GM12878 (cell line): ENCODE measurements around the gene HLTF. TPM values are rescaled to one million over a fixed set of nuclear protein-coding genes. Genes with fewer than 3 reads are reported as not detected.

Experiments used
- ATAC-seq: fragments of 200-7000 bp; cut with Tn5 transposase; 3 replicates; pipeline ENCODE4 v1.9.1; 2020; ENCODE audit warnings: mild to moderate bottlenecking, moderate library complexity
- BruUV-seq: library from RNA; stranded (reverse); fragments of 400-500 nt; replicated peaks from 2 replicates; lab custom pipeline; 2021; lab: Mats Ljungman, UMichigan
- CTCF ChIA-PET: fragments of 300-600 bp; sonication (Branson Sonifier 250); formaldehyde crosslinking; extraction: SDS; loops from one replicate; lab custom pipeline; 2021; ENCODE audit warnings: inconsistent platforms; lab: Yijun Ruan, JAX
- POLR2A ChIA-PET: fragments of 350-600 bp; formaldehyde crosslinking; extraction: SDS; loops from one replicate; lab custom pipeline; 2021; ENCODE audit warnings: inconsistent platforms; lab: Charles Lee
- RAD21 ChIA-PET: fragments of 300-600 bp; sonication (Branson Sonifier 250); formaldehyde crosslinking; loops from one replicate; lab custom pipeline; 2023; ENCODE audit warnings: antibody characterized with exemption; ENCODE audit not compliant: unreplicated experiment; lab: Charles Lee
- SMC1A ChIA-PET: fragments of 300-600 bp; sonication (Branson Sonifier 250); formaldehyde crosslinking; loops from one replicate; lab custom pipeline; 2023; ENCODE audit not compliant: unreplicated experiment, uncharacterized antibody; lab: Charles Lee
- DNase-seq: peaks from one replicate; pipeline ENCODE4 v3.0.0-alpha.2; 2011; ENCODE audit warnings: low read depth, low spot score
- FAIRE-seq: peaks from 3 replicates; lab custom pipeline; 2011; peaks lifted over from hg19 to GRCh38; lab: Jason Lieb, UNC
- H2AFZ ChIP-seq: 2 replicates; pipeline ENCODE4 v1.6.0; 2011; ENCODE audit warnings: low read depth, low read length, control low read depth; ENCODE audit not compliant: control insufficient read depth
- H3K27ac ChIP-seq: 2 replicates; pipeline ENCODE4 v1.5.1; 2011; ENCODE audit warnings: control low read depth; ENCODE audit not compliant: control insufficient read depth, insufficient read depth
- H3K27me3 ChIP-seq, 2 experiments: replicated peaks in 1 of 2; 2 replicates each; pipeline versions ENCODE4 v1.6.0 to v1.6.1; 2011; ENCODE audit warnings: low read length in 1 of 2; ENCODE audit not compliant: control insufficient read depth in 2 of 2, insufficient read depth in 2 of 2
- H3K36me3 ChIP-seq, 2 experiments: 2 replicates each; pipeline ENCODE4 v1.5.1; 2011; ENCODE audit warnings: low read length in 1 of 2; ENCODE audit not compliant: control insufficient read depth in 2 of 2, insufficient read depth in 2 of 2
- H3K4me1 ChIP-seq: 2 replicates; pipeline ENCODE4 v1.6.1; 2011; ENCODE audit warnings: mild to moderate bottlenecking, low read length, moderate library complexity, mixed read lengths; ENCODE audit not compliant: control insufficient read depth, insufficient read depth
- H3K4me2 ChIP-seq: 2 replicates; pipeline ENCODE4 v1.6.0; 2011; ENCODE audit warnings: control low read depth; ENCODE audit not compliant: control insufficient read depth, insufficient read depth
- H3K4me3 ChIP-seq: fragments of 200-600 bp; sonication (generic); 2 replicates; pipeline ENCODE4 v1.5.1; 2016
- H3K79me2 ChIP-seq: 2 replicates; pipeline ENCODE4 v1.6.0; 2011; ENCODE audit warnings: low read length; ENCODE audit not compliant: control insufficient read depth, insufficient read depth
- H3K9ac ChIP-seq: 2 replicates; pipeline ENCODE4 v1.8.0; 2011; ENCODE audit warnings: low read length, control low read depth, mixed read lengths; ENCODE audit not compliant: control insufficient read depth, insufficient read depth
- H3K9me3 ChIP-seq: replicated peaks from 3 replicates; pipeline ENCODE4 v1.5.1; 2011; ENCODE audit warnings: mild to moderate bottlenecking, low read length; ENCODE audit not compliant: control insufficient read depth, insufficient read depth
- H4K20me1 ChIP-seq: 2 replicates; pipeline ENCODE4 v1.6.0; 2011; ENCODE audit not compliant: control insufficient read depth, insufficient read depth
- ATF2 ChIP-seq: IDR thresholded peaks from 2 replicates; pipeline ENCODE4 v1.6.1; 2012; ENCODE audit warnings: low read length, inconsistent platforms
- CBX3 ChIP-seq: fragments of 200-600 bp; sonication (generic); IDR thresholded peaks from 2 replicates; pipeline ENCODE4 v1.6.1; 2016; ENCODE audit warnings: low read depth, borderline replicate concordance
- CBX5 ChIP-seq: sonication (generic); IDR thresholded peaks from 2 replicates; pipeline ENCODE4 v1.6.1; 2016; ENCODE audit warnings: low read depth, moderate library complexity, mild to moderate bottlenecking, inconsistent platforms
- CHD2 ChIP-seq: IDR thresholded peaks from 2 replicates; pipeline ENCODE4 v1.6.1; 2011; ENCODE audit warnings: low read depth, low read length, improper control_type of control experiment, borderline replicate concordance
- CREM ChIP-seq: IDR thresholded peaks from 2 replicates; pipeline ENCODE4 v1.6.1; 2014; ENCODE audit warnings: antibody characterized with exemption, low read depth
- E4F1 ChIP-seq: fragments of 450-650 bp; IDR thresholded peaks from 2 replicates; pipeline ENCODE4 v1.6.1; 2018; ENCODE audit warnings: borderline replicate concordance, mild to moderate bottlenecking; ENCODE audit not compliant: partially characterized antibody
- ESRRA ChIP-seq: IDR thresholded peaks from 2 replicates; pipeline ENCODE4 v1.6.1; 2012; ENCODE audit warnings: mild to moderate bottlenecking, low read length, improper control_type of control experiment
- FOS ChIP-seq: IDR thresholded peaks from 3 replicates; pipeline ENCODE4 v1.6.1; 2011; ENCODE audit warnings: borderline replicate concordance; ENCODE audit not compliant: insufficient read length; ENCODE audit errors: extremely low read depth
- MEF2A ChIP-seq: IDR thresholded peaks from 2 replicates; pipeline ENCODE4 v1.6.1; 2011; ENCODE audit warnings: low read depth, mild to moderate bottlenecking, low read length, moderate library complexity; ENCODE audit not compliant: insufficient read depth
- MEF2B ChIP-seq: fragments of 450-650 bp; IDR thresholded peaks from 2 replicates; pipeline ENCODE4 v1.6.1; 2018; ENCODE audit warnings: mild to moderate bottlenecking, moderate library complexity; ENCODE audit not compliant: partially characterized antibody, poor library complexity, severe bottlenecking
- PAX8 ChIP-seq: fragments of 450-650 bp; IDR thresholded peaks from 2 replicates; pipeline ENCODE4 v1.6.1; 2017; ENCODE audit warnings: mild to moderate bottlenecking, moderate library complexity
- RCOR1 ChIP-seq: conservative IDR thresholded peaks from 2 replicates; pipeline ENCODE4 v1.6.1; 2012; ENCODE audit warnings: low read depth, low read length, improper control_type of control experiment
- RUNX3 ChIP-seq: IDR thresholded peaks from 2 replicates; pipeline ENCODE4 v1.6.1; 2012; ENCODE audit warnings: low read length, inconsistent platforms
- SUZ12 ChIP-seq: fragments of 200-600 bp; sonication (generic); IDR thresholded peaks from one replicate; pipeline ENCODE4 v1.6.1; 2018; ENCODE audit warnings: antibody characterized with exemption, mild to moderate bottlenecking; ENCODE audit not compliant: unreplicated experiment
- TARDBP ChIP-seq: IDR thresholded peaks from 2 replicates; pipeline ENCODE4 v1.6.1; 2016; ENCODE audit warnings: borderline replicate concordance
- WGBS: methylation state at CpG from one replicate; pipeline ENCODE4 v1.1.6; 2016; ENCODE audit warnings: low lambda C conversion rate; ENCODE audit not compliant: insufficient replicate concordance, insufficient coverage; ENCODE audit errors: missing lambda C conversion rate; 5-methylcytosine and 5-hydroxymethylcytosine counted together
- in situ Hi-C: fragments of 300-500 bp; cut with MboI; formaldehyde crosslinking; loops from 9 replicates; pipeline ENCODE4 v1.14.3; 2018; ENCODE audit warnings: mixed read lengths
- intact Hi-C: fragments of 100-400 bp; cut with micrococcal nuclease; formaldehyde crosslinking; loops from one replicate; pipeline ENCODE4 v1.14.2; 2022; ENCODE audit not compliant: unreplicated experiment
- polyA plus RNA-seq, 11 experiments: library from polyadenylated mRNA; depleted of rRNA in 4 of 11; unstranded in 6 of 11; stranded (reverse) in 5 of 11; fragments of >200 nt; fragmentation: Nextera tagmentation in 4 of 11; fragmentation: Illumina TruSeq in 1 of 11; extraction: Ambion mirVana in 4 of 11; extraction: Trizol in 1 of 11; gene quantifications; 1 replicate in 1 of 11; 2 replicates in 10 of 11; pipeline versions ENCODE4 v1.2.1 to v1.2.3, GENCODE V29; 2011 to 2016; ENCODE audit warnings: inconsistent platforms in 2 of 11, missing spikeins in 2 of 11, low read depth in 1 of 11
- total RNA-seq, 4 experiments: library from RNA; depleted of rRNA in 3 of 4; stranded (reverse); fragments of >200 nt in 3 of 4; fragmentation: Illumina TruSeq in 1 of 4; extraction: Trizol in 1 of 4; gene quantifications; 2 replicates each; pipeline versions ENCODE4 v1.2.1 to v1.2.3, GENCODE V29; 2013 to 2021
- TF ChIP-seq, protein P1 (sequence below): fragments of 450-650 bp; IDR thresholded peaks from 2 replicates; pipeline ENCODE4 v1.6.1; 2017; ENCODE audit warnings: mild to moderate bottlenecking

HLTF gene
- total and polyA plus RNA-seq, 10 of the 15 experiments (the other 5 are each of a cell fraction or from before 2014, with no cell fraction given): 13.7 to 50.4 (median 31.7) TPM

GRCh38 chr3:148990236-148990635, 96.1 kb downstream of the HLTF start:
- DNase-seq (no peak), FAIRE-seq (peak; percentile 31), ATAC-seq (peak; percentile 4; the same call in 1 of the 3 replicates)
- H3K4me2 ChIP-seq: 0 out of 2 replicates have a peak overlapping the region, but pooled peaks have one; percentile 80
- CTCF ChIA-PET: interaction anchor here (0.6 to 3.5 kb wide), 11 partner anchors 8 to 824 kb away, joined by 3 to 14 read pairs (median 3); no protein-coding TSS in a partner anchor
- H2AFZ ChIP-seq: peak overlapping the region; percentile 24; the same call in 1 of the 2 replicates
- SMC1A ChIA-PET: interaction anchor here (0.6 to 1.2 kb wide), 3 partner anchors 10 to 190 kb away, joined by 3 to 4 read pairs (median 3); no protein-coding TSS in a partner anchor
- no peak overlapping the region for H3K4me3 ChIP-seq
- no peak overlapping the region for H3K27ac ChIP-seq
- 25% methylated on average over 4 of the region's 4 CpGs for WGBS
- no peaks in the 10 kb centered on the region for H4K20me1 ChIP-seq
- H3K9me3 ChIP-seq: no peaks in the 10 kb centered on the region
- intact Hi-C loops (no loop called here), in situ Hi-C loops (no loop called here)
- RAD21 ChIA-PET: interaction anchor here (1.3 kb wide), 1 partner anchor 130 kb away, joined by 4 read pairs; no protein-coding TSS in a partner anchor
- peaks cover 4% of the 10 kb centered on the region; the same call in 1 of the 2 replicates for H3K4me1 ChIP-seq
- no peak overlapping the region for H3K9ac ChIP-seq
- BruUV-seq: no TSS peak
- peaks cover 15% of the 10 kb centered on the region for H3K79me2 ChIP-seq
- H3K36me3 ChIP-seq: peaks cover 0 to 5% of the 10 kb centered on the region in 2 experiments; a peak in 1 of 4 replicates
- POLR2A ChIA-PET: interaction anchor here (0.6 to 0.8 kb wide), 2 partner anchors 44 to 1364 kb away, joined by 3 to 4 read pairs; no protein-coding TSS in a partner anchor
- H3K27me3 ChIP-seq: no peaks in the 10 kb centered on the region
- TF ChIP-seq RCOR1: no peak
- TF ChIP-seq MEF2B: no peak
- no peak for TF ChIP-seq FOS
- TF ChIP-seq, protein P1, sequence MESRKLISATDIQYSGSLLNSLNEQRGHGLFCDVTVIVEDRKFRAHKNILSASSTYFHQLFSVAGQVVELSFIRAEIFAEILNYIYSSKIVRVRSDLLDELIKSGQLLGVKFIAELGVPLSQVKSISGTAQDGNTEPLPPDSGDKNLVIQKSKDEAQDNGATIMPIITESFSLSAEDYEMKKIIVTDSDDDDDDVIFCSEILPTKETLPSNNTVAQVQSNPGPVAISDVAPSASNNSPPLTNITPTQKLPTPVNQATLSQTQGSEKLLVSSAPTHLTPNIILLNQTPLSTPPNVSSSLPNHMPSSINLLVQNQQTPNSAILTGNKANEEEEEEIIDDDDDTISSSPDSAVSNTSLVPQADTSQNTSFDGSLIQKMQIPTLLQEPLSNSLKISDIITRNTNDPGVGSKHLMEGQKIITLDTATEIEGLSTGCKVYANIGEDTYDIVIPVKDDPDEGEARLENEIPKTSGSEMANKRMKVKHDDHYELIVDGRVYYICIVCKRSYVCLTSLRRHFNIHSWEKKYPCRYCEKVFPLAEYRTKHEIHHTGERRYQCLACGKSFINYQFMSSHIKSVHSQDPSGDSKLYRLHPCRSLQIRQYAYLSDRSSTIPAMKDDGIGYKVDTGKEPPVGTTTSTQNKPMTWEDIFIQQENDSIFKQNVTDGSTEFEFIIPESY: no peak
- TF ChIP-seq CBX5: no peak
- peak; percentile 10; the same call in 1 of the 2 replicates for TF ChIP-seq RUNX3
- TF ChIP-seq CBX3: no peak
- TF ChIP-seq ESRRA: no peak
- TF ChIP-seq ATF2: 0 out of 2 replicates have a peak, but pooled peaks have one; percentile 2
- TF ChIP-seq SUZ12: no peak
- TF ChIP-seq E4F1: no peak
- TF ChIP-seq TARDBP: no peak
- no peak for TF ChIP-seq CHD2
- TF ChIP-seq PAX8: no peak
- no peak for TF ChIP-seq MEF2A
- TF ChIP-seq CREM: no peak
